Measurements from ENCODE around the gene TMEM114.

DNA sequence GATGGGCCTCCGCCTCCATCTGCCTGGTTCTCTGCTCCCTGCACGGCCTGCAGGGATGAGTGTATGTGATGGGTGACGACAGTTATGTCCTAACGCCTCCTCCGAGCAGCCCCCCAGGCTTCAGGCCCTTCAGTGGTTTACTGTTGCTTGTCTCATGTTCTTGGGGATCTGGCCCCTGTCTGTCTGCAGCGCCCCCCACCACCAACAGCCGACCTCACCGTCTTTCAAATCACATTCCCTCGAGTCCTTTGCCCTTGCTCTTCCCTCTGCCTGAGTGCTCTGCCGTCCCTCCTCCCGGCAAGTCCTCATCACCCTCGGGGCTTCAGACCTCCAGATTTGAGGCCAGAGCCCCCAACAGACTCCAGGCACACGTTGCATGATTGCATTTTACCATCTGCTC, 49.4 kb upstream of the TMEM114 start:
- TF ChIP-seq, protein P1, sequence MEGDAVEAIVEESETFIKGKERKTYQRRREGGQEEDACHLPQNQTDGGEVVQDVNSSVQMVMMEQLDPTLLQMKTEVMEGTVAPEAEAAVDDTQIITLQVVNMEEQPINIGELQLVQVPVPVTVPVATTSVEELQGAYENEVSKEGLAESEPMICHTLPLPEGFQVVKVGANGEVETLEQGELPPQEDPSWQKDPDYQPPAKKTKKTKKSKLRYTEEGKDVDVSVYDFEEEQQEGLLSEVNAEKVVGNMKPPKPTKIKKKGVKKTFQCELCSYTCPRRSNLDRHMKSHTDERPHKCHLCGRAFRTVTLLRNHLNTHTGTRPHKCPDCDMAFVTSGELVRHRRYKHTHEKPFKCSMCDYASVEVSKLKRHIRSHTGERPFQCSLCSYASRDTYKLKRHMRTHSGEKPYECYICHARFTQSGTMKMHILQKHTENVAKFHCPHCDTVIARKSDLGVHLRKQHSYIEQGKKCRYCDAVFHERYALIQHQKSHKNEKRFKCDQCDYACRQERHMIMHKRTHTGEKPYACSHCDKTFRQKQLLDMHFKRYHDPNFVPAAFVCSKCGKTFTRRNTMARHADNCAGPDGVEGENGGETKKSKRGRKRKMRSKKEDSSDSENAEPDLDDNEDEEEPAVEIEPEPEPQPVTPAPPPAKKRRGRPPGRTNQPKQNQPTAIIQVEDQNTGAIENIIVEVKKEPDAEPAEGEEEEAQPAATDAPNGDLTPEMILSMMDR (IDR thresholded peaks at IDR 0.05) = no peak
- no peak for TF ChIP-seq POLR2AphosphoS5 (IDR thresholded peaks at IDR 0.05; ENCODE audit: low read depth, low read length)
